GM19035 (cell line): ENCODE data around the gene TRABD2A.

Source experiments
- ATAC-seq: cut with Tn5 transposase; IDR thresholded peaks from one replicate; pipeline ENCODE4 v1.9.1; 2021; ENCODE audit not compliant: unreplicated experiment

Gene TRABD2A

DNA sequence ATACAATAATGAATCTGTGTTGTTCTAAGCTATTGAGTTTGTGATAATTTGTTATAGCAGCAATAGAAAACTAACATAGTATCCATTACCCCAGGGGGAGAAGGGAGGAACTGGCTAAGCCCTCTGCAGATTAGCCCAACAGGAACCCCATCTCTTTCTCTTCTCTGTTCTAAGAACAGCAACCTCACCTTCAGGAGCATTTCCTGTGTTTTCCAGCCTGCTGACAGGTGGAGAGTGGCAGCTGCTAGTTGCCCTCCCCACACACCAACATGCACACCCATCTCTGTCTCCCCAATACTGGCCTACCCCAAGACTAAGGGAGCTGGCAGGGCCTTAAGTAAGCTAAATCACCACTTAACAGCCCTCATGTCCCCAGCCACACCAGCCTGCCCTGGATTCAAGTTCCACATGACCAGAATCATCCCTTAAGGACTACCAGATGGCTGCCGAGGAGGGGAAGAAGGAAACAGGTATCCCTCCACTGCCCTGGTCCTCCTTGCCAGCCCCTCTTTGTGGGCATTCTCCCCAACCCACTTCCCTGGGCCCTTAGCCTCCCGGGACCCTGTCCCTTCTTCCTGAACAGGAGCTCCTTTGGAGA, 52.8 kb downstream of the TRABD2A start:
- no peak for ATAC-seq

DNA sequence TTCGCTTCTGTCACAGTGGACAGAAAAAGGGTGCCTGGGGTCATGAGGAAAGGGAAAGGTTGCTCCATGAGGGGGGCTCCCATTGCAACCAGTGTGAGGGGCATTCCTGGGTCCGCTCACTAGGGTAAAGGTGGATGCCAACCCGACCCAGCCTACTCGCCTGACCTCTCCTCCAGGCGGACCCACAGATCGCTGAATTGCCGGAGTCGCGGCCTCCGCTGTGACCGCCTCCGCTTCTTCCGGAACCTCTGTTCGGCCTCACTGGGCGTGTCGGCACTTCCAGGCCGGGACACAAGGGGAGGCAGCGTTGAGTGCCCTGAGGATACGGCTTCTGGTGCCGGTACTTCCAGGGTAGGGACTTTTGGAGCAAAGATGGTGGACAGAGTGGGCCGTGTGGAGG, 57.1 kb downstream of the TRABD2A start:
- ATAC-seq, result no peak

DNA sequence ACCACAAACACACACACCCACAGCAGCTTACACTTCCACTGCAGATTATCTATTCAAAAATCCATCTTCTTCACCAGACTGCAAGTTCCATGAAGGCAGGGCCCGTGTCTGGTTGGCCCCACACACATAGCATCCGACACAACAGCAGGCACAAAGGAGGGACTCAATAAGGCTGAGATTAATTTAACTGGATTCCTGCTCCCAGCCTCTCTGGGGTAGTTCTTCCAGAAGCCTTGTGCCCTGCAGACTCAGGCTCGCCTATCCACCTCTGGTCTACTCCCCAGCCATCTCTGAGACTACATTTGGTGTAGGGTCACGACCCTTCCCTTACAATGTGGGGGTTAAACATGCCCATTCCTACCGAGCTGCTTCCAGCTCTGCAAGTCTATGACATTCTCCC, 57.7 kb downstream of the TRABD2A start:
- ATAC-seq, result no peak

GRCh38 chr2:84821806-84822205, 59.1 kb downstream of the TRABD2A start:
- ATAC-seq, result no peak

DNA sequence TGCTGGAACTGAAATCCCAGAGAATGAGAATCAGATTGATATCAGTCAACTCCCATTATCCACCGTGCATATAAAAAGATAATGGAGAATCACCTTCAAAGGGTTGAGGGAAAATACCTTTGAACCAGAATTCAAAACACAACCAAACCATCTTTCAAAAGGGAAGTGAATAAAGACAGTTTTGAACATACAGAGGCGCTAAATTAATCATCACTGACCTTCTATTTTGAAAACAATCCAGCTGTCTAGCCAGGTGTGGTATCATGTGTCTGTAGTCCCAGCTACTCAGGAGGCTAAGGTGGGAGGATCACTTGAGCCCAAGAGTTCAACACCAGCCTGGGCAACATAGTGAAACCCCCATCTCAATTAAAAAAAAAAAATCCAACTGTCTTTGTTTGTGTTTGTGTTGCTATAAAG, 63.6 kb downstream of the TRABD2A start:
- peak; percentile 88 for ATAC-seq

DNA sequence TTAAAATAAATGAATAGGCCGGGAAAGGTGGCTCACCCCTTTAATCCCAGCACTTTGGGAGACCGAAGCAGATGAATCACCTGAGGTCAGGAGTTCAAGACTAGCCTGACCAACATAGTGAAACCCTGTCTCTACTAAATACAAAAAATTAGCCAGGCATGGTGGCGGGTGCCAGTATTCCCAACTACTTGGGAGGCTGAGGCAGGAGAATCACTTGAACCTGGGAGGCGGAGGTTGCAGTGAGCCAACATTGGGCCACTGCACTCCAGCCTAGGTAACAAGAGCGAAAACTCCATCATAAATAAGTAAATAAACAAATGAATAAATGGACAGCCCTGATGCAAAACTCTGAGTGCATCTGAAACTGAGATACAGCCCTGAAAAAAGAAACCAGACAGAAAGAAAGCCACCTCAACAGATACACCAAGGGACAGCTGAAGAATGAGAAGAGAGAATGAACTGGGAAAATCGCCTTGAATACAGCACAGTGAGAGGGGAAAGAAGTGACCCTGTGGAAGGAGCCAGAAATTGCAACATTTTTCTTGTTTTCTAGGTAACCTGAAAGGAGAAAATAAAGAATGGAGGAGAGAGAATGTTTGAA, 64.4 kb downstream of the TRABD2A start:
- peak; percentile 73 for ATAC-seq

DNA sequence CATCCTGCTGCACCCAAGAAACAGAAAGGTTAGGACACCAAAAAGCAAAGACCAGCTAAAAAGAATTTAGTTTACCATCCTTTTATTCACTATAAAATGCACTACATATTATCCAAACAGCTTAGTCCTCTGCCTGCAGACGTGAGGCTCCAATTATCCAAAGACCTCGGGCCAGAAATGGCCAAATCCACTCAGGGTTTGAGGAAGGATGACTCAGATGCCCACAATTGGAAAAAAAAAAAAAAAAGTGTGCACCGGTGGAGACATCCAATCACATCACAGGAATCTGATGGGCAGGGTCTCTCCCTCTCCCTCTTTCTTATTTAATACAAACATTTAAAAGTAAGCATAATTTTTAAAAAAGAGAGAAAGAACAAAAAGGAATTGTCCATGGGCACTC, 65.7 kb downstream of the TRABD2A start:
- ATAC-seq, result no peak

DNA sequence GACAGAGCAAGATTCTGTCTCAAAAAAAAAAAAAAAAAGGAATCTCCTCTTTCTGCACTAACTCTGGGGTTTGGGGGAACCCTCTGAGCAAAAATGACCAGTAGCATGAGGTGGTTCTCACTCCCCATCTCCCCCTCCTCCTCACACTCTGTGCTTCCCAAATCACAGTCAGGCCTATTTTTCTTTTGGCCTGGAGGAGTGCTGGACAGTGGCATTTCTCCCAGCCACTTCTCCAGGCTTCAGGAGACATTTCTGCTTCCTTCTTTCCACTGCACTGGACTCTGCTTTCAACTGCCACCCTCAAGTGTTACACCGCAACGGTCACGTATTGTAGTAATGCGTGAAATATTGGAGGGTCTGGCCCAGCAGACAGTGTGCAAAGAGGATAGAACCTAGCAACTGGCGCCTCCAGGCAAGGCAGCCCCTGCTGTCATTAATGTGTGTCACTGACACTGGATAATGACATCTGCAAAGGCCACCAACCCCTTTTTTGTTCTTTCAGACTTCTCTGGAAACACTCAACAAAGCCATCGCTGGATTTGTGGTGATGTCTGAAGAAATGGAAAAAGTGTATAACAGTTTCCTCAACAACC, 68.9 kb downstream of the TRABD2A start:
- ATAC-seq, result no peak

GRCh38 chr2:84808279-84808678, 72.6 kb downstream of the TRABD2A start:
- no peak for ATAC-seq

GRCh38 chr2:84807063-84807485, 73.8 kb downstream of the TRABD2A start:
- ATAC-seq, result no peak

GRCh38 chr2:84805250-84805958, 75.5 kb downstream of the TRABD2A start:
- ATAC-seq, result no peak

GRCh38 chr2:84801811-84802210, 79.1 kb downstream of the TRABD2A start:
- ATAC-seq, result no peak

GRCh38 chr2:84800194-84800805, 80.6 kb downstream of the TRABD2A start:
- ATAC-seq, result peak; percentile 81

- no peak for ATAC-seq
Observed at GRCh38 chr2:84799772-84800171, 81.1 kb downstream of the TRABD2A start.

DNA sequence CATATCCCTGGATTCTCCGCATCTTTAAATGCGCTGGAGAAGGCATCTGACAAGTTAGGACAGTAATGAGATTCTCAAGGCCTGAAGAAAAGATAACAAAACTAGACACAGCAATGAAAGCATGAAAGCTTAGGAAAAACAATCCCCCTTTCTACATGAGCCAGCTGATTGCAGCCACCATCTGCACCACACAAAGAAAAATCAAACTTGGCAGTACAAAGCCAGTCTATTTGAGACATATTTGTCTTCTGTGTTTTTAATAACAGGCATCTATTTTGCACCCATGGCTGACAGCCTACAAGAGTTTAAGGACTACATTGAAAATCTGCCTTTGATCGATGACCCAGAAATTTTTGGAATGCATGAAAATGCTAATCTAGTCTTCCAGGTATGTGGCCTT, 83.6 kb downstream of the TRABD2A start:
- no peak for ATAC-seq

- no peak for ATAC-seq
Observed at GRCh38 chr2:84796798-84797197, 84.1 kb downstream of the TRABD2A start.

- ATAC-seq, result no peak
Observed at GRCh38 chr2:84793641-84794040, 87.2 kb downstream of the TRABD2A start.

DNA sequence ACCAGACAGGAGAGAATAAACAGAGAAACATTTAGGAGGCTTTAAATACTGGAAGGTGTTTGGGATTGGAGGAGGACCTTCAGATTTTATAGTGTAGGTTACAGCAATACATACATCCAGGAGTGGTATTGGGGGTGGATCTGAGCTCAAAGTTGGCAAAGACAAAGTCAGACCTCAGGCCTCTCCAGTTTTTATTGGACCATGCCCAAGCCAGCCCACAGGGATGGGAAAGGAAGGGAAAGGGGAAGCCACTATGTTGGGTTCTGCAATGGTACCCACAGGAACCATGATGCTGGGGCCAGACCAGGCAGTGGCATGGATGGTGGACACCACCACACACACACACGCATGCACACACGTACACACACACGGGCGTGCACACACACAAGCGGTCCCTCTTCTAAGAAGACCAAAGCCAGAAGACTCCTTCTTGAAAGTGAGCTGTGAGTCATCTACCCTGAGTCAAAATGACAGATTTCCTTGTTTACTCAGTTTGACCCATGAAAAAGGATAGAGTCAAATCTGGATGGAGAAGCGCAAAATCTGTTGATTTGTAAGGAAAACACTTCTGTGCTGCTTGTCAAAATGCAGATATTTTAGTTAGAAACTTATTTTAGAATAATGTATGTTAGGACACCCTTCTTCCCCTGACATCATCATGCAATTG, 87.9 kb downstream of the TRABD2A start:
- ATAC-seq, result no peak

- no peak for ATAC-seq
Observed at GRCh38 chr2:84788498-84788897, 92.4 kb downstream of the TRABD2A start.

DNA sequence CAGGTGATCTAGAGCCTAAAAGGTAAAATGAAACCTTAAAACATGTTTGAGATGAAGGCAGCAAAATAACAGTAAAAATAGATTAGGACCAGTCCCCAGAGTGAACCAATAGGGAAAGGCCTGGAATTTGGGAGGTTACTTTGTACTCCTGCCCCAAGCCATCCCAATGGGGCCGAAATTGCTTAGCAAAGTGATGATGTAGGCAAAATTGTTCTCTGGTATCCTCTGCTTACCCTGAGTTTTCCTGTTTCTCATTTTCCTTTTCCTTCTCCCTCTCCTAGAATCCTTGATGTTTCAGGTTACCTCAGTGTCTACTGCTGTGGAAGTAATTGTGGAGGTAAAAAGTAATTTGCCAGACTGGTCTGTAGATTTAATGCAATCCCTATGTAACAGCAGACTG, 92.9 kb downstream of the TRABD2A start:
- ATAC-seq, result no peak

DNA sequence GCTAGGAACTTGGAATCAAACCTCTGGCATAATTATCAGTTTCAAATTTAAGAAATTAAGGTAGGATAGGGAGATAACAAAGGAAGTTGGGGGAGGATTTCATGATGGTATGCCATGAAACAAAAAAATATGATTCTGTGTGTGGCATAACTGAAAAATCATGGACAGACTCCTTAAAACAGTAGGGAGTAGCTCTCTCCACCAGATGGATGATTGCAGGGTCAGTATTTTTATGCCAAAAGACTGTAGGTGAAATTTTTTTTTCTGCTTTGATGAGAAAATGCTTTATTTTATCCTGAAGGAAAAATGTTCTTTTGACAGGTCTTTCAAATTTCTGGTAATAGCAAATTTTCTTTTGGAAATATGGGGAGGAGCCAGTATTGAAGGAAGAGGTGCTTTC, 94.3 kb downstream of the TRABD2A start:
- no peak for ATAC-seq
